Neutrophil (primary cell): ENCODE results near the gene GABBR2.

Experiments
- H3K27ac ChIP-seq: fragments of 200-600 bp; sonication (generic); 2 replicates; pipeline ENCODE4 v1.5.1; 2016; ENCODE audit warnings: mild to moderate bottlenecking, moderate library complexity
- H3K27me3 ChIP-seq: fragments of 200-600 bp; sonication (generic); 2 replicates; pipeline ENCODE4 v1.6.0; 2016; ENCODE audit warnings: mild to moderate bottlenecking
- H3K36me3 ChIP-seq: fragments of 200-600 bp; sonication (generic); 2 replicates; pipeline ENCODE4 v1.5.1; 2017
- H3K4me1 ChIP-seq, 2 experiments: fragments of 200-600 bp in 1 of 2; sonication (generic) in 1 of 2; 1 replicate in 1 of 2; 2 replicates in 1 of 2; pipeline versions ENCODE4 v1.5.1 to v1.6.1; 2013 to 2016; ENCODE audit warnings: low read depth in 1 of 2, low read length in 1 of 2, mild to moderate bottlenecking in 1 of 2, moderate library complexity in 1 of 2; ENCODE audit not compliant: control insufficient read depth in 1 of 2, insufficient read depth in 1 of 2
- H3K4me3 ChIP-seq, 2 experiments: fragments of 200-600 bp in 1 of 2; sonication (generic) in 1 of 2; 1 replicate in 1 of 2; 2 replicates in 1 of 2; pipeline ENCODE4 v1.5.1; 2013 to 2016; ENCODE audit warnings: low read depth in 1 of 2, low read length in 1 of 2, mild to moderate bottlenecking in 1 of 2, moderate library complexity in 1 of 2
- H3K9me3 ChIP-seq: fragments of 200-600 bp; sonication (generic); 2 replicates; pipeline ENCODE4 v1.5.1; 2016
- CTCF ChIP-seq: fragments of 200-600 bp; sonication (generic); IDR thresholded peaks from 2 replicates; pipeline ENCODE4 v1.5.1; 2016; ENCODE audit warnings: antibody characterized with exemption

The GABBR2 gene

GRCh38 chr9:98374385-98375051, 334.2 kb downstream of the GABBR2 start:
- TF ChIP-seq CTCF, result no peak
- no peak overlapping the region for H3K27ac ChIP-seq
- H3K4me1 ChIP-seq, result no peaks in the 10 kb centered on the region
- no peak overlapping the region for H3K4me3 ChIP-seq
- H3K27me3 ChIP-seq, result no peaks in the 10 kb centered on the region
- no peaks in the 10 kb centered on the region for H3K9me3 ChIP-seq
- H3K36me3 ChIP-seq, result no peaks in the 10 kb centered on the region

GRCh38 chr9:98373609-98374008, 335.1 kb downstream of the GABBR2 start:
- Histone ChIP-seq H3K9me3 (no peaks in the 10 kb centered on the region), H3K4me3 (no peak overlapping the region), H3K36me3 (no peaks in the 10 kb centered on the region), H3K4me1 (no peaks in the 10 kb centered on the region), H3K27me3 (no peaks in the 10 kb centered on the region), H3K27ac (no peak overlapping the region)
- TF ChIP-seq CTCF, result no peak

DNA sequence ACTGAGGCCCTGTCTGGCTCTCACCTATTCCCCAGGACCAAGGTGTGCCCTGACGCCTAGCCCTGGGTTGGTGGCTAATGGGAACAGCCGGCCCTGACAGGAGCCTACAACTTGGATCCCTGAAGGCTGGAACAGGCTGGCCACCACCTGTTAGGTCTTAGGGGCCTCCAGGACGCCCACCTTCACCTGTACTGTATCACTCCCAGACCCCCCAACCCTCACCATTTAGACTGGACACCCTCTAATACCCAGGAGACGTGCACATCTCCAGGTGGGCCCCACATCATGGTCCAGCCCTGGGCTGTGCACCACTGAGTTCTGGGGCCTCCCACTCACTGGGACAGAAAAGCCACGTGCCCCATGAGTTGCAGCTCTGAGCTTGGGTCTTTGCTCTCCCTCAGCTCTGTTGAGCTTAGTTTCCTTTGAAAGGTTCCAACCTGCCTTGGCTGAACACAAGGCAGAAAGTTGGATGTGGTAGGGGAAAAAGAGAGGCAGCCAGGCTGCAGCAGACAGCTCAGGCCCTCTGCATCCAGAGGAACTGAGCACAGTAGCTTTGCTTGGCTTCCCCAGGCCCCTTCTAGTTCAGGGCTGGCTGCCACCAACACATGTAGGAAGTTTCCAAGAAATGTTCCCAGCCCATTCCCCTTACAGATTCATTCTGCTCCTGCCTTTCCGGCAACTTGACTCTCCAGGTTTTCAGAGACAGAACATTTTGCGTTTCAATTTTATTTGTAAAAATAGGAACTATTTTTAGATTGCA, 336.5 kb downstream of the GABBR2 start:
- Histone ChIP-seq H3K27me3 (no peaks in the 10 kb centered on the region), H3K27ac (no peak overlapping the region), H3K4me1 (no peaks in the 10 kb centered on the region), H3K36me3 (no peaks in the 10 kb centered on the region), H3K4me3 (no peak overlapping the region), H3K9me3 (no peaks in the 10 kb centered on the region)
- no peak for TF ChIP-seq CTCF

- TF ChIP-seq CTCF, result no peak
- H3K27me3 ChIP-seq, result no peaks in the 10 kb centered on the region
- no peaks in the 10 kb centered on the region for H3K9me3 ChIP-seq
- no peak overlapping the region for H3K27ac ChIP-seq
- H3K4me1 ChIP-seq, result no peaks in the 10 kb centered on the region
- no peaks in the 10 kb centered on the region for H3K36me3 ChIP-seq
- H3K4me3 ChIP-seq, result no peak overlapping the region
Measured at GRCh38 chr9:98370976-98371315, 337.8 kb downstream of the GABBR2 start.

DNA sequence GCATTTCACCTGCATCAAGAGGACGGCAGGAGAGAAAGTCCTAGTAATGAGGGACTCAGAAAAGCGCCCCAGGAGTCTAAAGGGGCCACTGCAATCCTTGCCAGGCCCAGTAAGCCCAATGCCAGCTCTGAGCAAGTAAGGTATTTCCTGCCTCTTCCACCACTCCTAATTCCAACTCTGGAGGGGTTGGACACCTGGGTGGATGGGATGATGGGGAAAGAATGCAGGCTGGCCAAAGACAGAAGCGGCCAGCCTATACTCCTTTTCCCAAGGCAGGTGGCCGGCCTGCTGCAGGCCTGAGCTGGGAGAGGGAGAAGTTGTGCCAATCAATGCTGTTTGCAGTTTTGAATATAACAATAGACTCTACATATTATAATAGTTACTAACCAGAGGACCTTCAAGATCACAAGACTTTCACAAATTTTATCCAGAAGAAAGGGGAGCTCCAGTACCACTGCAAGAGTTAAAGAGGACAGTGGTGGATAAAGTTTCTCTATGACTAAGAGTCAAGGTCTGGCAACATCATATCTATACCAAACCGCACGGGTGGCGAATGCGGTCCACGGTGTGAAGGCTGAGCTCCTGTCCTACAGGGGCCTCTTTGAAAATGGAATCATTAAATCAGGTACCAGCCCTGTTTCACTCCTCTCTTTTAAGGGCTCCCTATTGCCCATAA, 338.3 kb downstream of the GABBR2 start:
- Histone ChIP-seq H3K4me3 (no peak overlapping the region), H3K27me3 (no peaks in the 10 kb centered on the region), H3K4me1 (no peaks in the 10 kb centered on the region), H3K9me3 (peaks cover 2% of the 10 kb centered on the region), H3K27ac (no peak overlapping the region), H3K36me3 (no peaks in the 10 kb centered on the region)
- no peak for TF ChIP-seq CTCF
